Muscle of leg (tissue), 11 donors: ENCODE results near the gene FRMD8. TPM values are rescaled to one million over a fixed set of nuclear protein-coding genes. Genes with fewer than 3 reads are reported as not detected.
A peak's percentile ranks its signal among the peaks of the same experiment; 100 is the strongest.

Source experiments
- DNase-seq: peaks from one replicate; pipeline ENCODE4 v3.0.0; 2013
- H3K27ac ChIP-seq: one replicate; pipeline ENCODE4 v1.5.1; 2013; ENCODE audit warnings: mild to moderate bottlenecking, low read length, control low read depth
- H3K27me3 ChIP-seq: one replicate; pipeline ENCODE4 v1.6.1; 2013; ENCODE audit warnings: low read length; ENCODE audit not compliant: control insufficient read depth, insufficient read depth
- H3K36me3 ChIP-seq: one replicate; pipeline ENCODE4 v1.6.1; 2013; ENCODE audit warnings: low read length; ENCODE audit not compliant: control insufficient read depth, insufficient read depth
- H3K4me1 ChIP-seq: one replicate; pipeline ENCODE4 v1.6.1; 2013; ENCODE audit warnings: low read length; ENCODE audit not compliant: control insufficient read depth, insufficient read depth
- H3K4me3 ChIP-seq: one replicate; pipeline ENCODE4 v1.5.1; 2013; ENCODE audit warnings: low read length, control low read depth
- H3K9me3 ChIP-seq: replicated peaks from 2 replicates; pipeline ENCODE4 v1.6.1; 2013; ENCODE audit warnings: low read depth, low read length; ENCODE audit not compliant: control insufficient read depth
- WGBS: methylation state at CpG from one replicate; pipeline ENCODE4 v1.1.5; 2013; ENCODE audit warnings: missing lambda C conversion rate; ENCODE audit not compliant: insufficient coverage; 5-methylcytosine and 5-hydroxymethylcytosine counted together
- polyA plus RNA-seq, 8 donors: library from polyadenylated mRNA; unstranded; fragments of 120-200 nt; gene quantifications; one replicate each; pipeline versions ENCODE4 v1.2.1 to v1.2.3, GENCODE V29; 2013; ENCODE audit warnings: inconsistent platforms in 1 of 8, low replicate concordance in 1 of 8; ENCODE audit not compliant: insufficient read length in 8 of 8, insufficient read depth in 1 of 8
- total RNA-seq: library from RNA; stranded (reverse); fragments of 120-200 nt; gene quantifications from one replicate; pipeline ENCODE4 v1.2.4, GENCODE V29; 2013

The FRMD8 gene
- total and polyA plus RNA-seq, 9 donors = 8.2 to 12.4 (median 10.1) TPM

DNA sequence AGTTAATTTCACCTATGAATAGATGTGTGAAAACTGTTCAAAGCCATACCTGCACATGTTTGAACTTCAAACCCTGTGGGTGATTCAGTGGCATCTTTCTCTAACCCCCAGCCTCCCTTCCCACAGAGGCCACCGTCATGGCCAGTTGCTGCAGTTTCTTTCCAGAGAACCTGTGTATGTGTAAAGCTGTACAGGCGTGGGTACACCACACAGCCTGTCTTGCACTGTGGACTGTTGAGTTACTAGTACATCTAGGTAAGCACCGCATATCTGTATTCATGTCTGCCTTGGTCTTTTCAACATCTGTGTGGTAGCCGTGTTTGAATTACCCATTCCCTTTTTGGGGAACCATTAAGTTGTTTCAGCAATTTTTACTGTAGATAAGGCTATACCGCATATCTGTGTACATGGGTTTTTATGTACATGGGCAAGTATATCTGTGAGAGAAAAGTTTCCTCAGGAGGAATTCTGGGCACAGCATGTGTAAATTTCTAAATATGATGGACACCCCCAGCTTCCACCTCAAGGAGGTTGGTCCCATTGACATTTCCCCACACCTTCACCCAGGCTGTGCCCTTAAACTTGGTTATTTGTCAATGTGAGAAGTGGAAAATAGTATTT, 50.1 kb downstream of the FRMD8 start:
- H3K27me3 ChIP-seq = no peaks in the 10 kb centered on the region
- 100% methylated on average over 1 of the region's 5 CpGs for WGBS
- H3K4me1 ChIP-seq = no peaks in the 10 kb centered on the region
- no peaks in the 10 kb centered on the region for H3K9me3 ChIP-seq
- no peak overlapping the region for H3K27ac ChIP-seq
- H3K4me3 ChIP-seq = no peak overlapping the region
- peaks cover 43% of the 10 kb centered on the region for H3K36me3 ChIP-seq
- DNase-seq = no peak

DNA sequence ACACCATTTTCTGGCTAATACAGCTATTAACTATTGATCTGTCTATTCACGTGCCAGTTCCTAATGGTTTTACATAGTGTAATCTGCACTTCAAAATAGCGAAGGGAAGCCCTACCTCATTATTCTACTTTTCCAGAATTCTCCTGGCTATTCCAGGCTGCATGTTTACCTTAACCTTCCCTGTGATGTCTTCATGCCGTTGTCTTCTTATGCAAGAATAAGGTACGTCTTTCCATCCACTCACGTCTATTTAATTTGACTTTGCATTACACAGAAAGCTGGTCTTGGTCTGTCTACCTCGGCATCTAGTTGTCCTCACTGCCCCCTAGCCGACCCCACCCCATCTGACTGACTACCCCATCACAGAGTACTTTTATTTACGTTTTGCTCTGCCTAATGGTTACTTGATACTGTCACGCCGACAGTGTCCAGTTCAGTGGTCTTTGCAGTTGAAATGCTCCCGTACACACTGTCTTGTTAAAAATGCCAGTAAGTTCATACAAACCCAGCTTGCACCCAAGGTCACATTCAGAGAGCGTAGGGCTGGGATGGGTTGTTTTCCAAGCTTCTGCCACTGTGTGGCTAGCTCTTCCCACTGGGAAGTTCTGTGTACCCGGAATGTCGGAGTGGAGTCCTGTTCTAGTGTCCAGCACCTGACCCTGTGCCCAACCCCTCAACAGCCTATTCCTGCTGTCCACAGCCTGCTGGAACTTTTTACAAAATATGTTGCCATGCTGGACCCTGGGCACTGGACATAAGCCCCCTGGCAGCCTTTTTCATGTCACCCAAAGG, 51.2 kb downstream of the FRMD8 start:
- DNase-seq = no peak
- peaks cover 5% of the 10 kb centered on the region for H3K4me1 ChIP-seq
- no peaks in the 10 kb centered on the region for H3K9me3 ChIP-seq
- H3K27ac ChIP-seq = no peak overlapping the region
- peaks cover 50% of the 10 kb centered on the region for H3K36me3 ChIP-seq
- H3K27me3 ChIP-seq = no peaks in the 10 kb centered on the region
- H3K4me3 ChIP-seq = no peak overlapping the region
- 84% methylated on average over 13 of the region's 14 CpGs for WGBS

DNA sequence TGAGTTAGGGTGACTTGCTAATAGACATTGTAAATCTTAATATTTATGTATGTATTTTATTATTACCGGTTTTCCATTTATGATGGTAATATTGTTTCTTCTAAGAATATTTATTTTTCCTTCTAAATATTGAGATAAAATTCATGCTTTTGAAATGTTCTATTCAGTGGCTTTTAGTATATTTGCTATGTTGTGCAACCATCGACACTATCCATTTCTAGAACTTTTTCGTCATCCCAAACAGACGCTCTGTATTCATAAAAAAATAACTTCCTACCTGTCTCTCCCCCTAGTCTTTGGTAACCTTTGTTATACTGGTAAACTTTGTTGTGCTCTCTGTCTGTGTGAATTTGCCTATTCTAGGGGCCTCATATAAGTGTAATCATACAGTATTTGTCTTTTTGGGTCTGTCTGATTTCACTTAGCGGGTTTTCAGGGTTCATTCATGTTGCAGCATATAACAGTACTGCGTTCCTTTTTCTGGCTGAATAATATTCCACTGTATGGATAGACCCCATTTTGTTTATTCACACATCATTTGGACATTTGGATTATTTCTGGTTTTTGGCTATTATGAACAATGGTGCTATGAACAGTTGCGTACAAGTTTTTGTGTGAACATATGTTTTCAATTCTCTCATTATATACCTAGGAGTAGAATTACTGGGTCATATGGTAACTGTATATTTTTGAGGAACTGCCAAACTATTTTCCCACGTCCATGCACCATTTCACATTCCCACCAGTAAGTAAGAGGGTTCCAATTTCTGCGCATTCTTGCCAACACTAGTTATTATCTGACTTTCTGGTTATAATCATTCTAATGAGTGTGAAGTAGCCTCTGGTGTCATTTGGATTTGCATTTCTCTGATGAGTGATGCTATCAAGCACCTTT, 52.1 kb downstream of the FRMD8 start:
- peaks cover 6% of the 10 kb centered on the region for H3K4me1 ChIP-seq
- H3K27me3 ChIP-seq = no peaks in the 10 kb centered on the region
- no peak overlapping the region for H3K4me3 ChIP-seq
- no CpG with 5 or more reads among the region's 9 CpGs for WGBS
- H3K36me3 ChIP-seq = peaks cover 55% of the 10 kb centered on the region
- H3K27ac ChIP-seq = no peak overlapping the region
- DNase-seq = no peak
- H3K9me3 ChIP-seq = no peaks in the 10 kb centered on the region

DNA sequence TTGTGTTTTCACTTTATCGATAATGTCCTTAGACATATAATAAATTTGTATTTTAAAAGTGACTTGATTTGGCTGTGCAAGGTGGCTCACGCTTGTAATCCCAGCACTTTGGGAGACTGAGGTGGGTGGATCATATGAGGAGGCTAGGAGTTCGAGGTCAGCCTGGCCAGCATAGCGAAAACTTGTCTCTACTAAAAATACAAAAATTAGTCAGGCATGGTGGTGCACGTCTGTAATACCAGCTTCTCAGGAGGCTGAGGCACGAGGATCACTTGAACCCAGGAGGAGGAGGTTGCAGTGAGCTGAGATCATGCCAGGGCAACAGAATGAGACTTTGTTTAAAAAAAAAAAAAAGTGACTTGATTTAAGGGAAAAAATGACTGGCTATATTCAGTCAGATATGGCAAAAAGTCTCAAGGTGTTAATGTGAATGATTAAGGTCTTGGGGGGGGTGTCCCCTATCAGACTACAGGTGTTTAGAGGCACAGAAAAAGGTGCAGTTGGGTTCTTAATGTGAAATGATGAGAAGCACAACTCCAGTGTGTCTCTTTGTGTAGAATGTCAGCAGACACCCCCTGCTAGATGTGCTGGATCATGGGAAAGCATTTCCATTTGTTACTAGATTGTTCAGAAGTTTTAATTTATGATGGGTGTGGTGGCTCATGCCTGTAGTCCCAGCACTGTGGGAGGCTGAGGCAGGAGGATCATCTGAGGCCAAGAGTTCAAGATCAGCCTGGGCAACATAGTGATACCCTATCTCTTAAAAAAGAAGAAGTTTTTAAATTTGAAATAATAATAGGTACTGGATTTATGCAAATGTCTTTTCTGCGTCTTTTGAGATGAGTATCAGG, 53.1 kb downstream of the FRMD8 start:
- H3K9me3 ChIP-seq = no peaks in the 10 kb centered on the region
- H3K27ac ChIP-seq = no peak overlapping the region
- H3K4me3 ChIP-seq = no peak overlapping the region

DNA sequence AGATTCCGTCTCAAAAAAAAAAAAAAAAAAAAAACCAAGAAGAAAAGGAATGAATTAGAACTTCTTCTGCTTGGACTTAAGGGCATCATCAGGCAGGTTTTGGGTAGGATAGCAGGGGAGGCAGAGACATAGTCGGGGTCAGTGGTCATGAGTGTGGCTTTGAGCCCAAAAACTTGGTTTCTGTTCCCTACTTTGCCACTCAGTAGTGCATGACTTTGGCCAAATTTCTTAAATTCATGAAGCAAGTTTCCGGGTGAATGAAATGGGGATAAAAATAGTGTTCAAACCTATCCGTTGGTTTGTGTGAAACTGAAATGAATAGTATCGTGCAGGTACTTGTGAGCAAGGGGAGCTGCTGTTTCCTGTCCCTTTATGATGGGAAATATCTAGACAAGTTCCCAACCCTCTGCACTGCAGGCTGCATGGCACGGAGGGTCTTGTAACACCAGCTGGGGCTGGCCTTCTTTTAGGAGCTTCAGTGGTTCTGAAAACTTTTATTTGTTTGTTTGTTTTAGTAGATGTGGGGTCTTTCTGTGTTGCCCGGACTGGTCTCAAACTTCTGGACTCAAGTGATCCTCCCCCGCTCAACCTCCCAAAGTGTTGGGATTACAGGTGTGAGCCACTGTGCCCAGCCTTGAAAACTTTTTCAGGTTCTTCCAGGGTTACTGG, 54.5 kb downstream of the FRMD8 start:
- H3K27ac ChIP-seq = no peak overlapping the region
- WGBS = 81% methylated on average over 3 of the region's 8 CpGs
- peaks cover 62% of the 10 kb centered on the region for H3K36me3 ChIP-seq
- no peak for DNase-seq
- no peak overlapping the region for H3K4me3 ChIP-seq
- no peaks in the 10 kb centered on the region for H3K27me3 ChIP-seq
- peaks cover 20% of the 10 kb centered on the region for H3K4me1 ChIP-seq
- no peaks in the 10 kb centered on the region for H3K9me3 ChIP-seq

More for the DNA sequence above, 53.1 kb downstream of the FRMD8 start:
- H3K27me3 ChIP-seq = no peaks in the 10 kb centered on the region
- H3K36me3 ChIP-seq = peaks cover 59% of the 10 kb centered on the region
- no peak for DNase-seq
- H3K4me1 ChIP-seq = peaks cover 17% of the 10 kb centered on the region
- WGBS = 83% methylated on average over 1 of the region's 7 CpGs

DNA sequence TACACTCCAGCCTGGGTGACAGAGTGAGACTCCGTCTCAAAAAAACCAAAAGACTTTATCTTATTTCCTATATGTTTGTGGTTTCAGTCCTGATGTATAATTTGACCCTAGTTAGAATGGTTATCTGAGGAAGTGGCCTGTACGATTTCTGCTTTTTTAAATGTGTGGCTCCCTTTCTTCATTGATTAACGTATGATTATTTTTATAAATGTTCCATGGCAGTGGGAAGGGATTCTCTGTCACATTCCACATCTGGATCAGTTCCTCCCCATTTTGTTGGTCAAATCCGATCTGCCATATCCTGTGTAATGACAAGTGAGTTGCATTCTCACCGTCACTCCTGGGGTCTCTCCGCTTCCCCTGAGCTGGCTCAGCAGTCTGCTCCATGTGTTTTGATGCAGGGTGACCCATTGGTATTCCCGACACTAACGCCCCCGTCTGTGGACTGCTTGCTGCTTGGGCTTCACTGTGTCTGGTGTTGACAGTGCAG, 56.5 kb downstream of the FRMD8 start:
- Histone ChIP-seq H3K4me3 (no peak overlapping the region), H3K36me3 (peaks cover 56% of the 10 kb centered on the region), H3K27ac (no peak overlapping the region), H3K4me1 (peaks cover 22% of the 10 kb centered on the region), H3K9me3 (no peaks in the 10 kb centered on the region), H3K27me3 (no peaks in the 10 kb centered on the region)
- 45% methylated on average over 5 of the region's 9 CpGs for WGBS
- DNase-seq = no peak

DNA sequence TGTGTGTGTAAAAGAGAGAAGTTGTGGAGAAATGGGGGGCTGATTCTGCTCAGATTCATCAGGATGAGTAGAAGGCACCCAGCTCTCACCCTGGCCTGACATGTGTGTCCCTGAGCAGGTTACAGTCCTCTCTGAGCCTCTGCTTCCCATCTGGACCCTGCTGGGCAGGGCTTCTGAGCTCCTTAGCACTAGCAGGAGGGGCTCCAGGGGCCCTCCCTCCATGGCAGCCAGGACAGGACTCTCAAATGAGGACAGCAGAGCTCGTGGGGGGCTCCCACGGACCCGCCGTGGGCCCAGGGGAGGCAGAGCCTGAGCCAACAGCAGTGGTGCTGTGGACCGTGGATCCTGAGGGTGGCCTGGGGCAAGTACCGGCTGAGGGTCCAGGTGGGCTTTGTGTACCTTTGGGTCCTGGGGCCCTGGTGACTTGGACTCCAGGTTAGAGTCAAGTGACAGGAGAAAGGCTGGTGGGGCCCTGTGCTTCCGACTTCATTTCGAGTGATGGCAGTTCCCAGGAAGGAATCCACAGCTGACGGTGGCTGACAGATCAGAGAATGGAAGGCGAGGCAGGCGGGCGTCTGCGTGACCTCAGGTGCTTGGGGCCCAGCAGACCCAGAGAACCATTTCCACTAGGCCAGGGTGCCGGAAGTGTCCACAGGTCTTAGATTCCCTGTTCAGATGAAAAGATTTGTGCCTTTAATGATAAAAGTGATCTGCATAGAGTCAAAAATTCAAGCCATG, 58.0 kb downstream of the FRMD8 start:
- no peaks in the 10 kb centered on the region for H3K27me3 ChIP-seq
- no peaks in the 10 kb centered on the region for H3K9me3 ChIP-seq
- DNase-seq = no peak
- 78% methylated on average over 8 of the region's 14 CpGs for WGBS
- peaks cover 52% of the 10 kb centered on the region for H3K36me3 ChIP-seq
- H3K4me3 ChIP-seq = no peak overlapping the region
- peak overlapping the region; percentile 29 for H3K27ac ChIP-seq
- H3K4me1 ChIP-seq = peaks cover 22% of the 10 kb centered on the region

DNA sequence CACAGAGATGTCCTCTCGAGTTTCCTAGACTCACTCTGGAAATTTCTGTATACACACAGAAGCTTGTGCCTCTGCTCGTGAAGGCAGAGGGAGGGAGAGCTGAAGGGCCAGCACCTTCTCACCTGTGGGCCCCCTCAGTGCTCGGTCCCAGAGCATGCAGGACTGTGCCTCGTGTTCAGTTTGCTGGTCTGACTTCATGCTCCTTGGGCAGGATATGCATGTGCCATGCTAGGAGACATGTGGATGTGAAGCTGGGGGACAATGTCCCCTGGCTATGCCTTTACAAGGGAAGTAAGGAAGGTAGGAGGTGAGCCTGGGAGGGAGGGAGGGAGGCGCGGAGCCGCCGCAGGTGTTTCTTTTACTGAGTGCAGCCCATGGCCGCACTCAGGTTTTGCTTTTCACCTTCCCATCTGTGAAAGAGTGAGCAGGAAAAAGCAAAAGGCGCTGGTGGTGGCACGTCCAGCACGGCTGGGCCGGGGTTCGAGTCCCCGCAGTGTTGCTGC, 58.7 kb downstream of the FRMD8 start:
- 64% methylated on average over 4 of the region's 15 CpGs for WGBS
- H3K36me3 ChIP-seq = peaks cover 52% of the 10 kb centered on the region
- no peak overlapping the region for H3K4me3 ChIP-seq
- H3K27ac ChIP-seq = no peak overlapping the region
- H3K4me1 ChIP-seq = peaks cover 22% of the 10 kb centered on the region
- no peaks in the 10 kb centered on the region for H3K9me3 ChIP-seq
- DNase-seq = no peak
- no peaks in the 10 kb centered on the region for H3K27me3 ChIP-seq
